Lung (tissue), 12 donors: ENCODE results near the gene HMGB4. TPM values are rescaled to one million over a fixed set of nuclear protein-coding genes. Genes with fewer than 3 reads are reported as not detected.

Experiments used
- ATAC-seq: fragments of 200-7000 bp; cut with Tn5 transposase; one replicate; pipeline ENCODE4 v1.9.1; 2020; ENCODE audit warnings: moderate number of reproducible peaks; ENCODE audit not compliant: insufficient read depth, low FRiP score
- DNase-seq, 3 donors: peaks; one replicate each; pipeline ENCODE4 v3.0.0-alpha.2; 2013 to 2017
- H3K27ac ChIP-seq, 2 donors: one replicate each; pipeline ENCODE4 v1.5.1; 2013; ENCODE audit warnings: mild to moderate bottlenecking in 2 of 2, moderate library complexity in 2 of 2, control low read depth in 1 of 2, inconsistent platforms in 1 of 2, low read depth in 1 of 2, low read length in 1 of 2
- H3K27me3 ChIP-seq, 3 donors: one replicate each; pipeline ENCODE4 v1.5.1; 2013; ENCODE audit warnings: low read length in 2 of 3; ENCODE audit not compliant: control insufficient read depth in 3 of 3, insufficient read depth in 3 of 3
- H3K36me3 ChIP-seq, 4 donors: one replicate each; pipeline ENCODE4 v1.5.1; 2013; ENCODE audit warnings: low read length in 4 of 4, mild to moderate bottlenecking in 1 of 4, moderate library complexity in 1 of 4; ENCODE audit not compliant: control insufficient read depth in 4 of 4, insufficient read depth in 4 of 4
- H3K4me1 ChIP-seq, 5 donors: one replicate each; pipeline ENCODE4 v1.5.1; 2013; ENCODE audit warnings: low read length in 5 of 5, mild to moderate bottlenecking in 2 of 5, moderate library complexity in 1 of 5; ENCODE audit not compliant: control insufficient read depth in 5 of 5, insufficient read depth in 5 of 5
- H3K4me3 ChIP-seq: one replicate; pipeline ENCODE4 v1.5.1; 2013; ENCODE audit warnings: mild to moderate bottlenecking, control low read depth, moderate library complexity
- H3K9ac ChIP-seq, 2 donors: one replicate each; pipeline ENCODE4 v1.5.1; 2013; ENCODE audit warnings: low read length in 2 of 2, control low read depth in 1 of 2; ENCODE audit not compliant: insufficient read depth in 1 of 2
- H3K9me3 ChIP-seq, 4 donors: one replicate each; pipeline ENCODE4 v1.5.1; 2013; ENCODE audit warnings: low read length in 3 of 4, mild to moderate bottlenecking in 1 of 4, moderate library complexity in 1 of 4; ENCODE audit not compliant: control insufficient read depth in 4 of 4, insufficient read depth in 3 of 4
- CTCF ChIP-seq: IDR thresholded peaks from 2 replicates; pipeline ENCODE4 v1.5.1; 2012; ENCODE audit warnings: mild to moderate bottlenecking; ENCODE audit errors: control extremely low read depth, extremely low read depth
- WGBS, 2 donors: extraction: QIAGEN DNeasy Blood & Tissue Kit; methylation state at CpG; one replicate each; pipeline ENCODE4 v1.1.7; 2013; 5-methylcytosine and 5-hydroxymethylcytosine counted together
- polyA plus RNA-seq, 2 donors: library from polyadenylated mRNA; stranded (reverse); fragments of 200-250 nt; gene quantifications; one replicate each; pipeline ENCODE4 v1.2.1, GENCODE V29; 2013
- total RNA-seq, 2 donors: library from RNA; depleted of rRNA in 1 of 2; stranded (reverse); fragments of >200 nt in 1 of 2; gene quantifications; one replicate each; pipeline ENCODE4 v1.2.1, GENCODE V29; 2014 to 2021
- donor health status: control.
- donor health status: control.
- donor health status: Bipolar disorder and iron deficiency.
- donor health status: healthy.
- donor health status: DM: yes; HTN: yes; CAD: no.

Gene HMGB4
- total and polyA plus RNA-seq, 4 donors: not detected

GRCh38 chr1:33872275-33872674 lies 8.4 kb downstream of the HMGB4 start:
- DNase-seq (no peak), ATAC-seq (no peak)
- Histone ChIP-seq H3K4me3 (no peak overlapping the region), H3K27ac (no peak overlapping the region), H3K27me3 (peaks cover 0 to 3% (median 0%) of the 10 kb centered on the region in 3 donors), H3K9me3 (no peaks in the 10 kb centered on the region), H3K4me1 (no peaks in the 10 kb centered on the region), H3K36me3 (no peaks in the 10 kb centered on the region), H3K9ac (no peak overlapping the region)
- no peak for TF ChIP-seq CTCF

GRCh38 chr1:33872683-33873082 lies 8.8 kb downstream of the HMGB4 start:
- Histone ChIP-seq H3K27ac (no peak overlapping the region), H3K36me3 (no peaks in the 10 kb centered on the region), H3K9me3 (no peaks in the 10 kb centered on the region), H3K27me3 (peaks cover 0 to 3% (median 0%) of the 10 kb centered on the region in 3 donors), H3K9ac (no peak overlapping the region), H3K4me3 (no peak overlapping the region), H3K4me1 (no peaks in the 10 kb centered on the region)
- 71 to 89% methylated on average over 2 of the region's 2 CpGs for WGBS, 2 donors
- TF ChIP-seq CTCF: no peak
- no peak for DNase-seq
- ATAC-seq: no peak

GRCh38 chr1:33874636-33875035 lies 10.8 kb downstream of the HMGB4 start:
- Histone ChIP-seq H3K27ac (no peak overlapping the region), H3K27me3 (peaks cover 0 to 3% (median 0%) of the 10 kb centered on the region in 3 donors), H3K4me3 (no peak overlapping the region), H3K9ac (no peak overlapping the region), H3K9me3 (no peaks in the 10 kb centered on the region), H3K4me1 (no peaks in the 10 kb centered on the region), H3K36me3 (no peaks in the 10 kb centered on the region)
- DNase-seq (no peak), ATAC-seq (no peak)
- TF ChIP-seq CTCF: no peak
- WGBS, 2 donors: 89 to 90% methylated on average over 7 of the region's 7 CpGs

GRCh38 chr1:33875862-33876261 lies 12.0 kb downstream of the HMGB4 start:
- H3K27me3 ChIP-seq: peaks cover 0 to 3% (median 0%) of the 10 kb centered on the region in 3 donors
- H3K4me1 ChIP-seq: no peaks in the 10 kb centered on the region
- ATAC-seq: no peak
- no peak overlapping the region for H3K27ac ChIP-seq
- no peak overlapping the region for H3K9ac ChIP-seq
- no peak for TF ChIP-seq CTCF
- H3K36me3 ChIP-seq: no peaks in the 10 kb centered on the region
- H3K4me3 ChIP-seq: no peak overlapping the region
- no peak for DNase-seq
- no peaks in the 10 kb centered on the region for H3K9me3 ChIP-seq
- 74 to 82% methylated on average over 3 of the region's 3 CpGs for WGBS, 2 donors
